IPS-18a (cell line): ENCODE results near the gene ECHDC3.

Experiments used
- H3K27ac ChIP-seq: one replicate; pipeline ENCODE4 v1.5.1; 2013; ENCODE audit warnings: low read length
- H3K27me3 ChIP-seq: one replicate; pipeline ENCODE4 v1.6.1; 2013; ENCODE audit warnings: mild to moderate bottlenecking, low read length; ENCODE audit not compliant: control insufficient read depth, insufficient read depth
- H3K36me3 ChIP-seq: one replicate; pipeline ENCODE4 v1.6.1; 2013; ENCODE audit warnings: low read depth, low read length; ENCODE audit not compliant: control insufficient read depth
- H3K4me1 ChIP-seq: one replicate; pipeline ENCODE4 v1.6.1; 2013; ENCODE audit warnings: low read depth, low read length; ENCODE audit not compliant: control insufficient read depth
- H3K4me3 ChIP-seq: one replicate; pipeline ENCODE4 v1.5.1; 2013; ENCODE audit warnings: low read length
- H3K9ac ChIP-seq: one replicate; pipeline ENCODE4 v1.6.1; 2013; ENCODE audit warnings: mild to moderate bottlenecking, low read length, moderate library complexity
- H3K9me3 ChIP-seq: one replicate; pipeline ENCODE4 v1.6.1; 2013; ENCODE audit warnings: low read depth, low read length; ENCODE audit not compliant: control insufficient read depth

ECHDC3 gene

DNA sequence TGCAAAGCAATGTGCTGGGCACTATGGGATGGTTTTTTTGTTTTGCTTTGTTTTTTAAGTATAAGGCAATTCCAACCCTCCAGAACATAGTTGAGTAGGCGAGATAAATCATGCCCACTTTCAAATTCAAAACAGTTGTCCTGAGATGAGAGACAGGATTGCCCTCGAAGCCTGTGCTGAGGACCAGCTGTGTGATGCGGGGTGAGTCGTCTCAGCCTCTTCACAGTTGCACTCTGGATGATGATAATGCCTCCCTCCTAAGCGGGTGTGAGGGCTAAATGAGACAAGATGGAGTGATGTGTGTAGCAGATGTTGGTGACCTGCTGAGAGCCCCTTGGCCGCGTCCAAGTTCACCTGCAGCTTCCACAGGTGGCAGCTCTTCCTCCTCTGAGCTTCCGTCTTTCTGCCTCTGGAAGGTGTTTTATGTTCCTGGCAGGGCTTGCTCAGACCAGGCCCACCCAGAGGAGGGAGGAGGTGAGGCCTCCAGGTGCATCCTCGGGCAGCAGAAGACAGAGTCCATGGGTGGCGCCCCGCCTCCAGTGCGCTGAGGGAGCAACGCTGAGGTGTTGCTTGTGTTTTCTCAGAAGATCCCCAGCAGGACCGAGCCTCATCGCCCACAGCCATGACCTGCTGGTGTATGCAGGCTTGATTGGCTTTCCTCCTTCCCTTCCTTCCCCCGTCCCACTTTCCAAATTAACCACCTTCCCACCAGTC is 30.6 kb downstream of the ECHDC3 start:
- H3K9me3 ChIP-seq: no peaks in the 10 kb centered on the region
- H3K27me3 ChIP-seq: no peaks in the 10 kb centered on the region
- no peak overlapping the region for H3K9ac ChIP-seq
- H3K4me1 ChIP-seq: no peaks in the 10 kb centered on the region
- no peaks in the 10 kb centered on the region for H3K36me3 ChIP-seq
- H3K27ac ChIP-seq: no peak overlapping the region
- no peak overlapping the region for H3K4me3 ChIP-seq

DNA sequence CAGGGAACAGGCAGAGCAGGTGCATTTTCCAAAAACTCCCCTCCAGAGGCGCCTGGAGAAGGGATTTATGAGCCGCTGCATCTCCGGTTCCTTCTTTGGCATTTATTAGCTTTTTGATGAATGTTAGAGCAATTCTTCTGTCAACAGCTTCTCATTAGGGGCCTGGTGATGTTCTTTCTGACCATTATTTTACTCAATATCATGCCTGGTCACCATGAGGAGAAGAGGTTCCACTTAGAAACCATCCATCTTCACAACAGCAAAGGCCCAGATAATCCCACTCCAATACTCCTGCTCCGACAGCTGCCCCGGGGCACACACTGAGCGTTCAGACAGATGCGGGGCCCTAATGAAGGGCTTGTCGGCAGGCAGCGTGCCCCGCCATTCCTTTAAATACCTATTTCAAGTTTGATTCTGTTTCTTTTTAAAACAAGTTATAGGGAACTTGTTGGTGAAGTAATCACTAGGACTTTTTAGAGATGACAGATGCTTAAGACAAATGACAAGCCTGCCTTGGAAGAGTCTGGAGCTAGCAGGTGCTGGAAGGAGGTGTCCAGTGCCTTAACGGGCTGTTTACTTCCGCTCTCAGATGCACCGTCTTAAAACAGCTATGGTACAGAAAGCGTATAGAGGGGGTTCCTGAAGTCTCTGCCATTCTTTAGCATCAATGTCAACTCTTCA is 31.7 kb downstream of the ECHDC3 start:
- Histone ChIP-seq H3K4me3 (no peak overlapping the region), H3K4me1 (no peaks in the 10 kb centered on the region), H3K27me3 (no peaks in the 10 kb centered on the region), H3K27ac (no peak overlapping the region), H3K36me3 (no peaks in the 10 kb centered on the region), H3K9me3 (no peaks in the 10 kb centered on the region), H3K9ac (no peak overlapping the region)

DNA sequence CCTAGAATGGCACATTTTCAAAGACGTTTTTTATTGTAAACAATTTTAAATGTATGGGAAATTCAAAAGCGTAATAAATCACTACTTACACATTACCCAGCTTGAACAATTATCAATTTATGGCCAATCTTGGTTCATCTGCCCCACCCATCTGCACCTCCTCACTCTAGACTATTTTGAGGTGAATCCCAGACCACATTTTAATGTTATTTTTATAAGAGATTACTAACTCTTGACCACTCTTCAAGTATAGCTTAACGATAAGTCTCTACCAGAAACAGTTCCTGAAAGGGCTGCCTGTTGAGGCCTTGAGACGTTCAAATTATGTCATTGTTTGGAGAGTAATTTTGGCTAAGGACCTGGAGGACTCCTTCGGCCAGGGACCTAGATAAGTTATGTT is 33.2 kb downstream of the ECHDC3 start:
- Histone ChIP-seq H3K27me3 (no peaks in the 10 kb centered on the region), H3K9ac (no peak overlapping the region), H3K9me3 (no peaks in the 10 kb centered on the region), H3K4me3 (no peak overlapping the region), H3K36me3 (no peaks in the 10 kb centered on the region), H3K4me1 (no peaks in the 10 kb centered on the region), H3K27ac (no peak overlapping the region)

DNA sequence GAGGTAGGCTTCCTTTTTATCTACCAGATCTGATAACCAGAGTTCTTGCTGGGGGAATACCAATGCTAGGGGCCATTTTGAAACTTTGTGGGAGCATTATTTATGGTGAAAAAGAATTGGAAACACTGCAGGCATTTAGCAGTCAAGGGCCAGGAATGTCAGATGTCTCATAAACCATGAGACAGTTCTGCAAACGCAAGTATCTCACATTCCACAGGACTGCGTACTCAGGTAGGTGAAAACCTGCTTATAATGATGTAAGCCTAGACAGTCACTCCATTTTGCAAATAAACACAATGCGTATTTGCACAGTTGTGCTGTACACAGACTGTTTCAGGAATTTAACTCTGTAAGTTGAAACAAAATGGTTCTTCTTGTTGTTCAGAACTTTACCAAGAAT is 33.9 kb downstream of the ECHDC3 start:
- H3K9ac ChIP-seq: no peak overlapping the region
- H3K9me3 ChIP-seq: no peaks in the 10 kb centered on the region
- no peaks in the 10 kb centered on the region for H3K36me3 ChIP-seq
- H3K4me3 ChIP-seq: no peak overlapping the region
- no peak overlapping the region for H3K27ac ChIP-seq
- H3K27me3 ChIP-seq: no peaks in the 10 kb centered on the region
- no peaks in the 10 kb centered on the region for H3K4me1 ChIP-seq

DNA sequence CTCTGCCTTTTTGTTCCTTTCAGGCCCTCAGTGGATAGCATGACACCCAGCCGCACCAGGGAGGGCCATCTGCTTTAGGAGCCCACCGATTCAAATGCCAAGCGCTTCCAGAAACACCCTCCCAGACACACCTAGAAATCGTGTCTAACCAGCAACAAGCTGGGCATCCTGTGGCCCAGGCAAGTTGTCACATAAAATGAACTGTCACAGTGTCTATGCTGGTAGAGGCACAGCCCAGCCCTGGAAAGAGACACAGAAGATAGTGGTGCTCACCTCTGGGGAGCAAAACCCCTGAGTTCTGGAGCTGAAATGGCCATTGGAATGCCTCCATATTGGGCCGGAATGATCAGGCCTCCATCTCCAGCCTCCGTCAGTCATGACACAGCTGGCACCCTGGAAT is 38.9 kb downstream of the ECHDC3 start:
- H3K9ac ChIP-seq: no peak overlapping the region

DNA sequence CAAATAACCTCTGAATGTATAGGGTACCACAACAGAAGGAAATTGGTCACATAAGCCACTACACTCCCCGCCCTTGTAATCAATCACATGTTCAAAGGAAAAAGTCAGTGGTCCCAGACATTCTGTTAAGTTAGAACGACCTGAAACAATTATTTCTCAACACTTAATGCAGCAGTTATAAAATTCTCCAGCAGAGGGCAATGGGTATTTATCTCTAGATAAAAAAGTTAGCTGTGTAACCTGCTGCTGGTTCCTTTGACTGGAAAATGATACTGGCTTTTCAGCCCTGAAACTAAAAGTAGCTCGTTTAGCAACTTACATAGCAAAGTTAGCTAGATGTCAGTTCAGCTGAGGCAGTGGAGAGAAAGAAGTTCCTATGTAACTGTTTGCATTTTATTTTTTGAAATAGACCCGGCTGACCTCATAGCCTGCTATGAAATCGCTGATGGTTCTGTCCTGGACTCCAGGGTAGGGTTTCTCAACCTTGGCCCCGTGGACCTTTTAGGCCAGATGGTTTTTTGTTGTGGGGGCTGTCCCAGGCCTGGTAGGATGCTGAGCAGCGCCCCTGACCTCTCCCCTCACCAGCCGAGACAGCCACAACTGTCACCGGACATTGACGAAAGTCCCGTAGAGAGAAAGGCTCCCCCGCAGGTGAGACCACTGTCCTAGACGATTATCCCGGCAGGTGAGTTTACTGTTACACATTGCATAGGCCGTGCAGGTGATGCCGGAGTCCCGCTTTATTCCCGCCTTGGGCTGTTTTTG is 40.8 kb downstream of the ECHDC3 start:
- Histone ChIP-seq H3K4me1 (no peaks in the 10 kb centered on the region), H3K27me3 (no peaks in the 10 kb centered on the region), H3K9ac (no peak overlapping the region), H3K9me3 (no peaks in the 10 kb centered on the region), H3K36me3 (no peaks in the 10 kb centered on the region), H3K27ac (no peak overlapping the region), H3K4me3 (no peak overlapping the region)

More for the DNA sequence above, 38.9 kb downstream of the ECHDC3 start:
- Histone ChIP-seq H3K4me1 (no peaks in the 10 kb centered on the region), H3K27me3 (no peaks in the 10 kb centered on the region), H3K27ac (no peak overlapping the region), H3K4me3 (no peak overlapping the region), H3K9me3 (no peaks in the 10 kb centered on the region), H3K36me3 (no peaks in the 10 kb centered on the region)

DNA sequence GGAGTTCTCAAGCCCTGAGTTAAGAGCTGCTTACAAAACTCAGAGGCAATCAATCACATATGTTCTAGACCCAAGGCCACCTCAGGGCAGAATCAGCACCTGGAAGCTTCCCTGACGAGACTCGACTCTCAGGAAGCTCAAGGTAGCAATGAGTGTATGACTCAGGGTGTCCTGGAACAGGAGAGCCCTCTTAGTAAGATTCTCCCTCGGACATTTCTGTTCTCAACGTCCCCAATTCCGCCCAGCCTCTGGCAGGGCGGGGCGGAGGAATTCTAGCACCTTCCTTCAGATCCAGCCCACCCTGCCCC is 41.3 kb downstream of the ECHDC3 start:
- Histone ChIP-seq H3K4me1 (no peaks in the 10 kb centered on the region), H3K36me3 (no peaks in the 10 kb centered on the region), H3K27ac (no peak overlapping the region), H3K9ac (no peak overlapping the region), H3K9me3 (no peaks in the 10 kb centered on the region), H3K4me3 (no peak overlapping the region), H3K27me3 (no peaks in the 10 kb centered on the region)

DNA sequence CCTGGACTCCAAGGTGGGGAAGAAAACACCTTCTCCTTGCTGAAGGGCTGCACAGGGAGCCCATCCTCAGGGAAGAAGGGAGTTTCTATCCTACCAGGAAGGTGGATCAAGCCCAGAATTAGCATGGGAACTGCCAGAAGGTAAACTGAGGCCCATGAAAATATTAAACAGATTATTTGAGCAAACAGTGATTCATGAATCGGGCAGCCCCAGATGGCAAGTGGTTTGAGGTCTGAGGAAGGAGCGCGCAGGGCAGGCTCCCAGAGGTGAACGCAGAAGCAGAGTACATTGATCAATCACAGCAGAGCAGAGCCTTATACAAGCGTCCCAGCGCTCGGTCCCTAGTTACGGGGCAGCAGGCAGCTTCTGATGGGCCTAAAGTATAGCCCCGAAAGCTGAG is 45.2 kb downstream of the ECHDC3 start:
- Histone ChIP-seq H3K4me3 (no peak overlapping the region), H3K9ac (no peak overlapping the region), H3K9me3 (no peaks in the 10 kb centered on the region), H3K27me3 (no peaks in the 10 kb centered on the region), H3K36me3 (no peaks in the 10 kb centered on the region), H3K27ac (no peak overlapping the region), H3K4me1 (no peaks in the 10 kb centered on the region)

DNA sequence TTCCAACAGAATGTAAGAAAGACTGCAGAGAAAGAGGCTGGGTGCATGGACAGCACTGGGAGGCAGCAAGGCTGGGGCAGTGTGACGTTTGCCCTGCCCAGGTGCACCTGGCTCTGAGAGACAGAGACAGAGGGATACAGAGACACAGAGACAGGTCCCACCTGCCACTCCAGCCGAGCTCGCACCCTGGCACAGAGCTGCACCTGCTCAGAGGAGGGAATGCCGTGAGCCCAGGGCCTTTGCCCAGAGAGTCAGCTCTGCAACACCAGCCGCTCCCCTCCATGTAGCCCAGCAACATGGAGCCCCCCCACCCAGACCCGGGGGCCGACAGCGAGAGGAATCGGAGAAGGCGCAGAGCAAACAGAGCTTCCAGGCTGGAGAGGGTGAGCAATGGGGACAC is 45.7 kb downstream of the ECHDC3 start:
- Histone ChIP-seq H3K36me3 (no peaks in the 10 kb centered on the region), H3K9me3 (no peaks in the 10 kb centered on the region), H3K4me3 (no peak overlapping the region), H3K27me3 (no peaks in the 10 kb centered on the region), H3K4me1 (no peaks in the 10 kb centered on the region), H3K27ac (no peak overlapping the region), H3K9ac (no peak overlapping the region)

DNA sequence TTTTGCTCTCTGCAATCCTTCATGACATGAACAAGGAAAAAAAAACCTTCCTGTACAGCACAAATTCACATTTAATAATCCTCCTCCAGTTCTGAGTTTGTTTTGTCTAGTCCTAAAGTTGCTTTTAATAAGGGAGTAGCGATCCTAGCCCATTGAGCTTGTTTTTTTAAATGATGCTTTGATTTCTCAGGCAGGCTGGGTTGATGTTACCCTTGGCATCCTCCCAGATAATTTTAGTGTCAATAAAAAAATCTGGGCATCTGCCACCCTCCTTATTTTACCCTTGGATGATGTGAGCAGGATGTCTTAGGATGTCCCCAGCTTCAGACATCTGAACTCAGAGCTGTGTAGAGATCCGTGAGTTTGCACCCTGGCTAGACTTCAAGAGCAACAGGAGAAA is 47.1 kb downstream of the ECHDC3 start:
- Histone ChIP-seq H3K27ac (no peak overlapping the region), H3K9me3 (no peaks in the 10 kb centered on the region), H3K36me3 (no peaks in the 10 kb centered on the region), H3K9ac (no peak overlapping the region), H3K27me3 (no peaks in the 10 kb centered on the region), H3K4me1 (no peaks in the 10 kb centered on the region), H3K4me3 (no peak overlapping the region)

DNA sequence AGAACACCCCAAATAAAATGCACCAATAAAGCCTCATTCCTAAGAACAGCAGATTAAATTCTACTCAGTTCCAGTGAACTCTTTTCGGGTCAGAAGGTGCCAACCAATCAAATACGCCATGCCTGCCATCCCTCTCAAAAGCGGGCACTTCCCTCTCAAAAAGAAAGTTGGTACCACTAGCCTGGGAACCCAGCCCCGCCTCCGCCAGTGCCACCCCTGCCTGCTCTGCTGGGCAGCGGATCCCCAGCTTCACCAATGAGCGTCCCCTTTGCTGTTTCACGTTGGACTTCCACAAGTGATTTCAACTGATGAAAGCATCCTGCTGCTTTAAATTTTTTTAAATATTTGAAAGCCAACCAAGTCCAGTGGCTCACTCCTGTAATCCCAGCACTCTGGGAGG is 47.8 kb downstream of the ECHDC3 start:
- Histone ChIP-seq H3K9me3 (no peaks in the 10 kb centered on the region), H3K27me3 (no peaks in the 10 kb centered on the region), H3K9ac (no peak overlapping the region), H3K4me1 (no peaks in the 10 kb centered on the region), H3K27ac (no peak overlapping the region), H3K4me3 (no peak overlapping the region), H3K36me3 (no peaks in the 10 kb centered on the region)
